Fibroblast of lung (primary cell): Measurements from ENCODE around the gene NAA60. TPM values are rescaled to one million over a fixed set of nuclear protein-coding genes. Genes with fewer than 3 reads are reported as not detected.

Source experiments
- DNase-seq, 2 donors: peaks; one replicate each; pipeline versions ENCODE4 v3.0.0 to v3.0.0-alpha.2; 2010; ENCODE audit warnings: low read depth in 2 of 2
- H2AFZ ChIP-seq: 2 replicates; pipeline ENCODE4 v1.5.1; 2012; ENCODE audit warnings: low read length, control low read depth, inconsistent platforms
- H3K27ac ChIP-seq: 2 replicates; pipeline ENCODE4 v1.5.1; 2011; ENCODE audit warnings: low read length, control low read depth; ENCODE audit not compliant: insufficient read depth
- H3K27me3 ChIP-seq: 2 replicates; pipeline ENCODE4 v1.5.1; 2011; ENCODE audit warnings: mild to moderate bottlenecking, low read length; ENCODE audit not compliant: control insufficient read depth, insufficient read depth
- H3K36me3 ChIP-seq: 2 replicates; pipeline ENCODE4 v1.5.1; 2011; ENCODE audit warnings: low read length; ENCODE audit not compliant: control insufficient read depth, insufficient read depth
- H3K4me1 ChIP-seq: 2 replicates; pipeline ENCODE4 v1.5.1; 2011; ENCODE audit warnings: low read length; ENCODE audit not compliant: control insufficient read depth, insufficient read depth; ENCODE audit errors: extremely low read depth
- H3K4me2 ChIP-seq: 2 replicates; pipeline ENCODE4 v1.5.1; 2011; ENCODE audit warnings: low read length, control low read depth; ENCODE audit not compliant: insufficient read depth; ENCODE audit errors: extremely low read depth
- H3K4me3 ChIP-seq, 4 experiments: fragments of 200-600 bp in 1 of 4; sonication (generic) in 1 of 4; replicated peaks in 1 of 4; 2 replicates each; pipeline ENCODE4 v1.5.1; 2011 to 2016; ENCODE audit warnings: low read length in 4 of 4, low read depth in 3 of 4, mild to moderate bottlenecking in 3 of 4, control low read depth in 2 of 4, inconsistent platforms in 1 of 4, mixed read lengths in 1 of 4; ENCODE audit not compliant: insufficient read depth in 1 of 4; ENCODE audit errors: control extremely low read depth in 1 of 4
- H3K79me2 ChIP-seq: 2 replicates; pipeline ENCODE4 v1.5.1; 2012; ENCODE audit warnings: mild to moderate bottlenecking, low read length, inconsistent platforms; ENCODE audit not compliant: control insufficient read depth, insufficient read depth
- H3K9ac ChIP-seq: 2 replicates; pipeline ENCODE4 v1.5.1; 2011; ENCODE audit warnings: mild to moderate bottlenecking, low read length, control low read depth; ENCODE audit not compliant: insufficient read depth
- H3K9me3 ChIP-seq: 2 replicates; pipeline ENCODE4 v1.5.1; 2012; ENCODE audit warnings: low read depth, low read length; ENCODE audit not compliant: control insufficient read depth, insufficient read depth
- H4K20me1 ChIP-seq: 2 replicates; pipeline ENCODE4 v1.5.1; 2011; ENCODE audit warnings: low read length; ENCODE audit not compliant: control insufficient read depth, insufficient read depth; ENCODE audit errors: extremely low read depth
- EZH2 ChIP-seq: IDR thresholded peaks from 2 replicates; pipeline ENCODE4 v1.5.1; 2012; ENCODE audit warnings: low read length, control low read depth, mild to moderate bottlenecking; ENCODE audit errors: missing control alignments
- polyA plus RNA-seq, 2 donors: library from polyadenylated mRNA; depleted of rRNA in 1 of 2; stranded (reverse) in 1 of 2; unstranded in 1 of 2; fragments of >200 nt; gene quantifications; 2 replicates each; pipeline ENCODE4 v1.2.1, GENCODE V29; 2011 to 2012; ENCODE audit warnings: missing spikeins in 1 of 2
- total RNA-seq: library from RNA; depleted of rRNA; stranded (reverse); fragments of >200 nt; gene quantifications from 2 replicates; pipeline ENCODE4 v1.2.1, GENCODE V29; 2014
- TF ChIP-seq, protein P1 (sequence below), 2 donors: IDR thresholded peaks in 1 of 2; conservative IDR thresholded peaks in 1 of 2; 1 replicate in 1 of 2; 2 replicates in 1 of 2; pipeline ENCODE4 v1.5.1; 2011 to 2012; ENCODE audit warnings: low read length in 2 of 2, control low read depth in 1 of 2, inconsistent platforms in 1 of 2, low read depth in 1 of 2, mild to moderate bottlenecking in 1 of 2

The NAA60 gene
- total and polyA plus RNA-seq, 2 donors (not counting 1 experiment from before 2014, with no cell fraction given), result 12.6 to 33.6 TPM

DNA sequence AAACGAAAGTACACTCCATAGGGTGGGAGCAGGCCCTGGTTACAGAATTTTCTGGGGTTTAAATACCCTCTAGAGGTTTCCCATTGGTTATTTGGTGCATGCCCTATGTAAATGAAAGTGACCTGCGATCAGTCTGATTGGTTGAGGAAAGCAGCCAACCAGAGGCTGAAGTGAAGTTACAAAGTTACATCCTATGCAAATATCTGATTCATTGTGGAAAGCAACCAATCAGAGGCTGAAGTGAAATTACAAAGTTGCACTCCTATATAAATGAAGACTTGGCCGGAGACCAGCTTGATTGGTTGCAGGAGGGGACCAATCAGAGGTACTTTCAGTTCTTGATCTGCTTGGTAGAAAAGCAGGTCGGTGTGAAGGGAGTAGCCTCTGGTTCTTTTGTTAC lies 24.4 kb downstream of the NAA60 start:
- TF ChIP-seq, protein P1, sequence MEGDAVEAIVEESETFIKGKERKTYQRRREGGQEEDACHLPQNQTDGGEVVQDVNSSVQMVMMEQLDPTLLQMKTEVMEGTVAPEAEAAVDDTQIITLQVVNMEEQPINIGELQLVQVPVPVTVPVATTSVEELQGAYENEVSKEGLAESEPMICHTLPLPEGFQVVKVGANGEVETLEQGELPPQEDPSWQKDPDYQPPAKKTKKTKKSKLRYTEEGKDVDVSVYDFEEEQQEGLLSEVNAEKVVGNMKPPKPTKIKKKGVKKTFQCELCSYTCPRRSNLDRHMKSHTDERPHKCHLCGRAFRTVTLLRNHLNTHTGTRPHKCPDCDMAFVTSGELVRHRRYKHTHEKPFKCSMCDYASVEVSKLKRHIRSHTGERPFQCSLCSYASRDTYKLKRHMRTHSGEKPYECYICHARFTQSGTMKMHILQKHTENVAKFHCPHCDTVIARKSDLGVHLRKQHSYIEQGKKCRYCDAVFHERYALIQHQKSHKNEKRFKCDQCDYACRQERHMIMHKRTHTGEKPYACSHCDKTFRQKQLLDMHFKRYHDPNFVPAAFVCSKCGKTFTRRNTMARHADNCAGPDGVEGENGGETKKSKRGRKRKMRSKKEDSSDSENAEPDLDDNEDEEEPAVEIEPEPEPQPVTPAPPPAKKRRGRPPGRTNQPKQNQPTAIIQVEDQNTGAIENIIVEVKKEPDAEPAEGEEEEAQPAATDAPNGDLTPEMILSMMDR (conservative IDR thresholded peaks at IDR 0.05 in 1 of 2, IDR thresholded peaks at IDR 0.05 in 1 of 2; ENCODE audit: low read depth in 1 of 2, low read length in 2 of 2), result no peak
- no peak for TF ChIP-seq EZH2
- H3K9ac ChIP-seq, result no peak overlapping the region
- H3K9me3 ChIP-seq, result no peaks in the 10 kb centered on the region
- peak; percentile 40 to 58 for DNase-seq
- H3K4me3 ChIP-seq, result no peak overlapping the region
- H4K20me1 ChIP-seq, result no peaks in the 10 kb centered on the region
- no peak overlapping the region for H3K4me2 ChIP-seq
- no peaks in the 10 kb centered on the region for H3K27me3 ChIP-seq
- no peak overlapping the region for H2AFZ ChIP-seq
- peaks cover 3% of the 10 kb centered on the region for H3K36me3 ChIP-seq
- peaks cover 81% of the 10 kb centered on the region for H3K79me2 ChIP-seq
- no peaks in the 10 kb centered on the region for H3K4me1 ChIP-seq
- H3K27ac ChIP-seq, result no peak overlapping the region

DNA sequence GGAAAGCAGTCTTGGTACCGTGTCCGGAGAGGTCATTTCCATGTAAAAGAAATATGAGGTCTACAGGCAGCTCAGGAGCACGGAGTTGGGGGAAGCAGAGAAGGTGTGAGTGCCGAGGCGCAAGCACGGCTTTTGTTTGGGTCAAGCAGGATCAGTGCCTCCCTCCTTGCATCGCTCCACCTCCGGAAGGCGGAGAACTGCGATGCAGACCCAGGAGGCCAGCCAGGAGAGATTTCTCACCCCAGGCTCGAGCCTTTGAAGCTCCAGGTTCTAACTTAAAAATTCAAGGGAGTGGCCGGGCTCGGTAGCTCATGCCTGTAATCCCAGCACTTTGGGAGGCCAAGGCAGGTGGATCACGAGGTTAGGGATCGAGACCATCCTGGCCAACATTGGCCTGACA lies 25.0 kb downstream of the NAA60 start:
- no peak overlapping the region for H3K27ac ChIP-seq

DNA sequence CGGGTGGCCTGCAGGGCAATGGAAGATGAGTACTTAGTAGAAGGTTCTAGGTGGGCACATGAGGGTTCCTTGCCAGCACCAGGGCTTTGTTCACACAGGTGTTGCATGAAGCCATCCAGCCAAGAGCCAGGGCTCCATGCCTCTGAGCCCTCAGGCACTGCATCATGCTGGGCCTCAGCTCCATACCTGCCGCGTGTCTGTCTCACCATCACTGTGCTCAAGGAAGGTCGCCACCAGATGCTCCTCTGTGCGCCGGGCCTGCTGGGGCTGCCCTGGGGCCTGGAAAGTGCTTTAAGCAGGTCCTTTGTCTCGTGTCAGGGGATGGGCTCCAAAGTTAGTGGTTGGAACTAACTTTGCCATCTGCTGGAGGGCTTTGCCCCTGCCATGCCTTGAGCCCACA lies 26.3 kb downstream of the NAA60 start:
- Histone ChIP-seq H3K4me2 (no peak overlapping the region), H3K27ac (no peak overlapping the region), H4K20me1 (no peaks in the 10 kb centered on the region), H3K4me1 (no peaks in the 10 kb centered on the region), H3K4me3 (no peak overlapping the region), H2AFZ (no peak overlapping the region), H3K79me2 (peaks cover 76% of the 10 kb centered on the region), H3K9me3 (no peaks in the 10 kb centered on the region), H3K9ac (no peak overlapping the region), H3K36me3 (peaks cover 3% of the 10 kb centered on the region), H3K27me3 (no peaks in the 10 kb centered on the region)
- TF ChIP-seq, protein P1 (conservative IDR thresholded peaks at IDR 0.05 in 1 of 2, IDR thresholded peaks at IDR 0.05 in 1 of 2; ENCODE audit: low read depth in 1 of 2, low read length in 2 of 2), result no peak
- DNase-seq, result no peak

More for the DNA sequence above, 25.0 kb downstream of the NAA60 start:
- Histone ChIP-seq H3K27me3 (no peaks in the 10 kb centered on the region), H4K20me1 (no peaks in the 10 kb centered on the region), H3K4me1 (no peaks in the 10 kb centered on the region), H3K4me2 (no peak overlapping the region), H3K9me3 (no peaks in the 10 kb centered on the region), H3K79me2 (peaks cover 79% of the 10 kb centered on the region), H2AFZ (no peak overlapping the region), H3K9ac (no peak overlapping the region), H3K4me3 (no peak overlapping the region), H3K36me3 (peaks cover 3% of the 10 kb centered on the region)
- DNase-seq, result no peak
- TF ChIP-seq, protein P1 (conservative IDR thresholded peaks at IDR 0.05 in 1 of 2, IDR thresholded peaks at IDR 0.05 in 1 of 2; ENCODE audit: low read depth in 1 of 2, low read length in 2 of 2), result no peak
- no peak for TF ChIP-seq EZH2
